Measurements from ENCODE around the gene SNX17. TPM values are rescaled to one million over a fixed set of nuclear protein-coding genes. Genes with fewer than 3 reads are reported as not detected.

The SNX17 gene
- total and polyA plus RNA-seq, 2 of the 13 experiments (the other 11 are each of a cell fraction or from before 2014, with no cell fraction given), result 75.0 to 109 TPM

GRCh38 chr2:27421660-27422250 lies 51.3 kb downstream of the SNX17 start (continued):
- TF ChIP-seq ATF2 (CRISPR knock-in tag; IDR thresholded peaks at IDR 0.05) (no peak), AHR (CRISPR knock-in tag; IDR thresholded peaks at IDR 0.05) (no peak), ZNF549 (CRISPR knock-in tag; IDR thresholded peaks at IDR 0.05) (no peak), NR0B2 (CRISPR knock-in tag; IDR thresholded peaks at IDR 0.05) (no peak), ZNF3 (CRISPR knock-in tag; IDR thresholded peaks at IDR 0.05) (no peak), ZNF850 (CRISPR knock-in tag; conservative IDR thresholded peaks at IDR 0.05) (no peak), DR1 (CRISPR knock-in tag; IDR thresholded peaks at IDR 0.05) (no peak), ZSCAN12 (CRISPR knock-in tag; IDR thresholded peaks at IDR 0.05) (no peak), PCBP1 (IDR thresholded peaks at IDR 0.05; ENCODE audit: borderline replicate concordance, low read depth, low read length) (no peak), SAP130 (CRISPR knock-in tag; IDR thresholded peaks at IDR 0.05; ENCODE audit: low read depth) (peak; percentile 46; the same call in 1 of the 2 replicates), SPEN (CRISPR knock-in tag; IDR thresholded peaks at IDR 0.05; ENCODE audit: low read depth) (no peak), POGZ (CRISPR knock-in tag; IDR thresholded peaks at IDR 0.05) (no peak), BCL6 (CRISPR knock-in tag; IDR thresholded peaks at IDR 0.05) (peak; percentile 38; the same call in 1 of the 2 replicates), SOX13 (IDR thresholded peaks at IDR 0.05) (no peak), SOX13 (CRISPR knock-in tag; conservative IDR thresholded peaks at IDR 0.05 in 1 of 2, IDR thresholded peaks at IDR 0.05 in 1 of 2) (peak in 1 of 2 experiments; percentile 49; a peak in 1 of 4 replicates), ZNF121 (CRISPR knock-in tag; IDR thresholded peaks at IDR 0.05) (peak; percentile 99), ZNF770 (CRISPR knock-in tag; IDR thresholded peaks at IDR 0.05) (peak; percentile 93)

Data from HepG2 (cell line).